Fibroblast of the aortic adventitia (primary cell): Measurements from ENCODE around the gene LUC7L3. TPM values are rescaled to one million over a fixed set of nuclear protein-coding genes. Genes with fewer than 3 reads are reported as not detected.

Source experiments
- DNase-seq: peaks from one replicate; pipeline ENCODE4 v3.0.0-alpha.2; 2010; ENCODE audit warnings: low read depth
- H3K4me3 ChIP-seq: 2 replicates; pipeline ENCODE4 v1.5.1; 2011; ENCODE audit warnings: low read depth, mild to moderate bottlenecking, control low read depth, low read length, moderate library complexity
- CTCF ChIP-seq: IDR thresholded peaks from 2 replicates; pipeline ENCODE4 v1.5.1; 2011; ENCODE audit warnings: mild to moderate bottlenecking, low read length, control low read depth, inconsistent platforms; ENCODE audit not compliant: insufficient read depth
- total RNA-seq: library from RNA; depleted of rRNA; stranded (reverse); fragments of >200 nt; gene quantifications from 2 replicates; pipeline ENCODE4 v1.2.3, GENCODE V29; 2012; ENCODE audit warnings: low replicate concordance

LUC7L3 gene
- total RNA-seq, 1 donor = 30.2 TPM

GRCh38 chr17:50781167-50781566 lies 61.8 kb downstream of the LUC7L3 start:
- H3K4me3 ChIP-seq = peak overlapping the region; percentile 47
- no peak for TF ChIP-seq CTCF
- DNase-seq = no peak

- peak; percentile 100 for TF ChIP-seq CTCF
- no peak overlapping the region for H3K4me3 ChIP-seq
- DNase-seq = peak; percentile 88
Measured at GRCh38 chr17:50783193-50783660, 63.8 kb downstream of the LUC7L3 start.

- H3K4me3 ChIP-seq = no peak overlapping the region
- no peak for DNase-seq
- TF ChIP-seq CTCF = no peak
Measured at GRCh38 chr17:50783905-50784304, 64.5 kb downstream of the LUC7L3 start.

GRCh38 chr17:50785126-50785525 lies 65.7 kb downstream of the LUC7L3 start:
- no peak for TF ChIP-seq CTCF
- no peak for DNase-seq
- H3K4me3 ChIP-seq = no peak overlapping the region

GRCh38 chr17:50785946-50786570 lies 66.7 kb downstream of the LUC7L3 start:
- peak; percentile 75 for DNase-seq
- no peak overlapping the region for H3K4me3 ChIP-seq
- no peak for TF ChIP-seq CTCF

- no peak for TF ChIP-seq CTCF
- DNase-seq = no peak
- no peak overlapping the region for H3K4me3 ChIP-seq
Measured at GRCh38 chr17:50787106-50787505, 67.7 kb downstream of the LUC7L3 start.

GRCh38 chr17:50790618-50791017 lies 71.2 kb downstream of the LUC7L3 start:
- no peak for TF ChIP-seq CTCF
- DNase-seq = no peak
- H3K4me3 ChIP-seq = no peak overlapping the region
